Stimulated activated CD4-positive, alpha-beta T cell treated with anti-CD3 and anti-CD28 coated beads, Interleukin-2, amount 100 ng/mL, for 48 hours (primary cell): ENCODE data around the gene HEXIM1.
"Not testable (repeated sequence)": the region's sequence is repeated elsewhere in the genome, so short reads cannot be mapped to it uniquely, and the experiment has no call there.

Experiments
- DNase-seq, 2 donors: peaks; one replicate each; pipeline ENCODE4 v3.0.0-alpha.2; 2020

Gene HEXIM1

DNA sequence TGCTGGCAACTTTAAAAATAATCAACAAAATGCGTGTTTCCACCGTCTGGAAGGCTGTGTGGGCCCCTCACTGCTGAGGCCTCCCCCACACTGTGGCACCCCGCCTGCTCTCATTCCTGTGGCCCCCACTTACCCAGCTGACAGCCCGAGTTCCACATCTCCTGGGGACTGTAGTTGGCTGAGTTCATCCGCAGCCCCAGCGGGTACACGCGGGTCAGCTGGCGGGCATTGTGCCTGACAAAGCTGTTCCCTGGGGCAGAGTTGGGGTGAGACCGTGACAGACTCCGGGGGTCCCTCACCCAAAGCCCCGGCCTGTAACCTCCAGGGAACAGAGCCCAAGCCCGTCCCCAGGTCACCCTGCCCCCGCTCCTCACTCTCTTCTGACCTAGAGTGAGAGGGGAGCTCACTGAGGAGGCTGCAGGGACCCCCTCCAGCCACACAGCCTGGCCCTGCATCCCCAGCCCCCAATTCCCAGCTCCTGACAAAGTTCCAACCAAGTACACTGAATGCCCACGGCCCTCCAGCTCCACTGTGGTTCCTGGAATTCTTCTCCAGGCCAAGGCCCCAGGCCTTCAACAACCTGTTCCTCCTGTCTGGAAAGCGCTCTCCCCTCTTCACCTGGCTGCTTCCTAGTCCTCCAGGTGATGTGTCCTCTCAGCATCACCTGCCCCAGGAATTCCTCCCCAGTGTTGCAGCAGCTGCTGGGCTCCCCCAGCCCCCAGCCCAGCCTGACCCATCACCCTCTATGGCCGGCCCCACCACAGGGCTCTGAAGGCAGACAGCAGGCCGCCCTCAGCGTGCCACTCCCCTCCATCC is 34.0 kb upstream of the HEXIM1 start:
- no peak for DNase-seq

DNA sequence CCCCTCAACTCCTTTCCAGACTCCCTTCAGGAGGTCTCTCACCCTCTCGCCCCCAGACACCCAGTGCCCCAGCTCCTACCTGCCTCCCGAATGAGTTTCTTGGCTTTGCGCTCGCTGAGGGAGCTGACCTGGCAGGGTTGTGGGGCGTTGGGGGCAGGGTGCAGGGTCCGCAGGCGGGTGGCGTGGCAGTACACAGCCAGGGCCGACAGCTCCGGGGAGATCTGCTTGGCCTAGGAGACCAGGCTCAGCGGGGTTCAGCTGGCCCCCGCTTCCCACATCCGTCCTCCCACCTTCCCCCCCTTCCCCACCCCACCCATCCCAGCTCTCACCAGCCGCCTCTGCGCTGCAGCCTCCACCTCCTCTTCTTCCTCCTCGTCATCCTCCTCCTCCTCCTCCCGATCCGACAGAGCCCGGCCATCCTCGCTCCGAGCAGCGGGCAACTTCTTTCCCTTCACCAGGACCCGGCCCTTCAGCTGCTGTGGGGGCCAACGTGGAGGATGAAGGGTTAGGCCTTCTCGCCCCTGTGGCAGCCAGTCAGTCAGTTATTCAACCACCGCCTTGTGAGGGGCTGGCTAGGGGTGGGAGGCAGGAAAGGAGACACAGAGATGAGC is 33.2 kb upstream of the HEXIM1 start:
- DNase-seq, result no peak

DNA sequence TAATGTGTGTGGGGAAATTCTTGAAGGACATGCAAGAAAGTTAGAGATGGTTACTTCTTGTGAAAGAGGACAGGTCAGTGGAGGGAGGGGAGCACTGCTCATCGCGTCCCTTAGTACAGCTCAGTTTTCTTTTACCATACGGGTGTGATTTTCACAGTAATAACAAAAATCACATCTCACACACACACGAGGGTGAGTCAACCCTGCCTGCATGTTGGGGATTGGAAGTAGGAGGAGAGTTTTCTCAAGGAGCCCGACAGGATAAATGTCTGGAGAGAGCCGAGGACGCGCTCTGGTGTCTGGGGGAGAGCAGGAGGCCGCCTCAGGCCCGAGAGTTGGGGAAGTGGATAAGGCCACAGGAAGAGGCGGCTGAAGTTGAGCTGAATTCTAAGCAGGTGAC is 32.4 kb upstream of the HEXIM1 start:
- DNase-seq, result no peak

- no peak for DNase-seq
Measured at GRCh38 chr17:45116434-45117016, 31.8 kb upstream of the HEXIM1 start.

DNA sequence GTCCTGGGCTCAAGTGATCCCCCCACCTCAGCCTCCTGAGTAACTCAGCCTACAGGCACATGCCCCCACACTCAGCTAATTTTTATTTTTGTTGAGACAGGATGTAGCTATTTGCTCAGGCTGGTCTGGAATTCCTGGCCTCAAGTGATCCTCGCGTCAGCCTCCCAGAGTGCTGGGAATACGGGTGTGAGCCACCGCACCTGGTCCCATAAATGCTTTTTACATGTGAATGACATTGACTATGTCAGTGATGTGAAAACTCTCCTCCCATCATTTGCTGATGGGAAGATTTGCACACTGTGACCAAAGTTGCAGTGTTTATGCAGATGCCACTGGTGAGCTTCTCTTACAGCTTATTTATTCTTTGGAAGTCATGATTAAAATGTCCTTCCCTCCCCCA is 30.9 kb upstream of the HEXIM1 start:
- DNase-seq, result no peak

DNA sequence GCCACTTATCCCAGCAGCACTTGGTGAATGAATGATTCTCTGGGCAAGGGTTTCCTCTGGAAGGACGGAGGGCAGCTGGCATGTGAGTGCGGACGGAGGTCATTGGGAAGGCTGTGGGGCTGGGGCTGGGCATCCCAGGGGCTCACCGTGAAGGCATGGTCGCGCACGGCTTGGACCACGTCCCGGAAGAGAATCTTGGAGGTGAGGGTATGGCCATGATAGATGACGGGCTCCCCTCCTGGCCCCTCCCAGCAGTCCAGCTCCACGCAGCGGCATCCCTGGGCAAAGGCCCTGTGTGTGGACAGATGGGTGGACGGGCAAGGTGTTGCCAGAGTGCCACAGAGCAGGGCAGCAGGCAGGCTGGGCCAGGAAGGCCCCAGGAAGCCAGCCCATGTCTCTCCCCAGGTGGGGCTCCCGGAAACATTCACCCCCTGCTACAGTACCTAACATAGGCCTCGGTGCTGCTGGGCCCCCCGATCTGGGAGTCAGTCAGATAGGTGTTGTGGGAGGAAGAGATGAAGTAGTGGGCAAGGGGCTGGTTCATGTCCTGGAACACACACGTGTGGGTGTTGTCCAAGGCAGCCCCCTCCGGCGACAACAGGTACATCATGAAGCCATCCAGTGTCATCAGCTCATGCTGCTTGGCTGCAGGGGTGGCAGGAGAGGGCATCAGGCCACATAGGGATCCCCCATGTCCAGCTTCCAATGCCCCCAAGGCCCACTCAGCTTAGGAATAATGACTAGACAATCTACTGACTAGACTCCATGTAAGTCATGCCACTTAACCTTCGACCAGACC is 30.2 kb upstream of the HEXIM1 start:
- DNase-seq, result no peak

DNA sequence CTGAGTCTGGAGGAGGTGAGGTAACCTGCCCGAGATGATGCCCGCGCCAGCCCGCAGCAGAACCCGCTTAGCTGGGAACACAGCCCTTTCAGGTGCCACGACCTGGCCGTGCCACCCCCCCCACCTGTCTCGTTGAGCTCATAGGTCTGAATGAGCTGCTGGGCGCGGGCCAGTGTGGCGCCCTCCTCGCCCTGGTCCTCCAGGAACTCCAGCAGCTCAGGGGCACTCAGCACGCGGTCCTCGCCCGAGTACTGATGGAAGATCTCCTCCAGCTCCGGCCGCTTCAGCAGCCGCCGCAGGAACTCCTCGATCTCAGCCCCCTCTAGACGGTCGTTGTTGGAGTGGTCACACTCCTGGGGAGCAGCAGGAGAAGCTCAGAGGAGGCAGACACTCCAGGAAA is 29.6 kb upstream of the HEXIM1 start:
- DNase-seq, result no peak

GRCh38 chr17:45119964-45120363 is 28.3 kb upstream of the HEXIM1 start:
- DNase-seq, result no peak

DNA sequence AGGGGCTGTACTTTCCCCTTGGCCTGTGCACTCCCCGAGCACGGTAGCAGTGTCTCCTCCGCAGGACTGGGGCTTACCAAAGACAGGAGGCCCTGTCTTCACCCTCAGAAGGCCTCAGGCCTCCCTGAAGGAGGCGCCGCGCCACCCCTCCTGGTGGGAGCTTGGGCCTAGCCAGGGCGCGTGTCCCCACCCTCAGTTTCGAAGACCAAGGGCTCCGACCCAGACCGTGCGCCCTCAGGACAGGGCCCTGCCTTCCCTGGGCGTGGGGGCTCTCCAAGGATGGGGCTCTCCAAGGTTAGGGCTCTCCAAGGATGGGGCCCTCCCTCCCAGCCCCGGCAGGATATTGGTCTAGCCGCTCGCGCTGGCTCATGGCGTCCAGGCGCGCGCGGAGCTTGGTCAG is 27.7 kb upstream of the HEXIM1 start:
- no peak for DNase-seq

GRCh38 chr17:45121055-45121454 is 27.2 kb upstream of the HEXIM1 start:
- no peak for DNase-seq

- DNase-seq, result no peak
Measured at GRCh38 chr17:45123076-45123770, 25.1 kb upstream of the HEXIM1 start.

- no peak for DNase-seq
Measured at GRCh38 chr17:45123930-45124796, 24.1 kb upstream of the HEXIM1 start.

DNA sequence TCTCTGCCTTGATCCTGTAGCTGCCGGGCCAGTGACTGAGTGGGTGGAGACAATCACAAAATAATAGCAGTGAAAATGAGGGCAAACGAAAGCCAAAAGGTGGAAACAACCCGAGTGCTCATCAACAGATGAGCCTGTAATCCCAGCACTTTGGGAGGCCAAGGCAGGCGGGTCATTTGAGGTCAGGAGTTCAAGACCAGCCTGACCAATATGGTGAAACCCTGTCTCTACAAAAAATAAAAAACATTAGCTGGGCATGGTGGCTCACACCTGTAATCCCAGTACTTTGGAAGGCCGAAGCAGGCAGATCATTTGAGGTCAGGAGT is 23.5 kb upstream of the HEXIM1 start:
- not testable (repeated sequence) for DNase-seq

GRCh38 chr17:45125509-45125908 is 22.8 kb upstream of the HEXIM1 start:
- DNase-seq, result no peak

DNA sequence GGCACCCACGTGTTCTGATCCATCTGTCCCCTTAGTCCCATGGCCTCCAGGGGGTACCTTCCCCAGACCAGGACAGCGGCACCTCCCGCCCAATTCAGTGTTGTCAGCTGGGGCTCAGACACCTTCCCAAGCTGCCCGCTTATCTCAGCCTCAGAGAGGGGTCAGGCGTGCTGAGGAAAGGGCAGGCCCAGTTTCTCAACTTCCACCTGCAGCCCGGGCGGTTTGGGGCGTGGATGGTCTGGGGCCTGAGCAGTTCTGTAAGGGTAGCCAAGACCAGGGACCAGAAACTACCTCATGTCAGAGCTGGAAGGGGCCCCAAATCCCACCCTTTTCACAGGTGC is 21.1 kb upstream of the HEXIM1 start:
- no peak for DNase-seq

GRCh38 chr17:45127548-45128300 is 20.6 kb upstream of the HEXIM1 start:
- no peak for DNase-seq

- DNase-seq, result no peak
Measured at GRCh38 chr17:45128331-45128730, 19.9 kb upstream of the HEXIM1 start.

GRCh38 chr17:45128989-45129388 is 19.3 kb upstream of the HEXIM1 start:
- DNase-seq, result no peak

GRCh38 chr17:45129426-45129939 is 18.8 kb upstream of the HEXIM1 start:
- DNase-seq, result no peak

- DNase-seq, result no peak
Measured at GRCh38 chr17:45129940-45130680, 18.2 kb upstream of the HEXIM1 start.
